HG03103 (cell line): ENCODE results near the gene GMEB2.
"Not testable (repeated sequence)": the region's sequence is repeated elsewhere in the genome, so short reads cannot be mapped to it uniquely, and the experiment has no call there.

Source experiments
- ATAC-seq: cut with Tn5 transposase; IDR thresholded peaks from one replicate; pipeline ENCODE4 v1.9.1; 2021; ENCODE audit warnings: low read depth; ENCODE audit not compliant: unreplicated experiment

The GMEB2 gene

DNA sequence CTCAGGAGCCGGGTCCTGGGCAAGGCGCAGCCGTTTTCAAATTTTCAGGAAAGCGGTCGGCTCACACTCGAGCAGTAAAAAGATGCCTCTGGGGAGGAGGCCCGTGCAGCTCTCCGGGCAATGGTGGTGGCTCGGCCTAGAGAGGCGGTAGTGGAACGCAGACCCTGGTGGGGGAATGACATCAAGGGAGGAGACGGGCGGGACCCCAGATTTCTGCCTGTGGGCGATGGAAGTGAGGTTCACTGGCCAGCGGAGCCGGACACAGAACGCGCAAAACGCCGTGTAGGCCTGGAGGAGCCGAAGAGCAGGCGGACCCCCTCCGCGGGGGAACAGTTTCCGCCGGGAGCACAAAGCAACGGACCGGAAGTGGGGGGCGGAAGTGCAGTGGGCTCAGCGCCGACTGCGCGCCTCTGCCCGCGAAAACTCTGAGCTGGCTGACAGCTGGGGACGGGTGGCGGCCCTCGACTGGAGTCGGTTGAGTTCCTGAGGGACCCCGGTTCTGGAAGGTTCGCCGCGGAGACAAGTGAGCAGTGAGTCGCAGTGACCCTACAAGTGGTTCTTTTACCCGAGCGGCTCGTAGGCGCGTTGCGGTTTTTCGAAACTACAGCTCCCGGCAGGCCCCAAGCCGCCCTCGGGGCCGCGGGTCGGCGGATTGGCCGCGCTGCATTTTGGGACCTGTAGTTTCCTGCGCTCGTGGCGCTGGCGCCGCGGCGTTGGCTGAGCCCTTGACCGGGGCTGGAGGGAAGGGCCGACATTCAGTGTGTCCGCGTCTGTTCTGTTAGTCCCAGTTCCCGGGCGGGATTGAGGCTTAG is 31.2 kb upstream of the GMEB2 start, which contains the start of gene RTEL1:
Gene RTEL1, plus strand, starts transcription at position 376 of the 812 bp plus-strand sequence. CDS start 1,091 bp downstream, outside the sequence.
- ATAC-seq, result peak; percentile 75

DNA sequence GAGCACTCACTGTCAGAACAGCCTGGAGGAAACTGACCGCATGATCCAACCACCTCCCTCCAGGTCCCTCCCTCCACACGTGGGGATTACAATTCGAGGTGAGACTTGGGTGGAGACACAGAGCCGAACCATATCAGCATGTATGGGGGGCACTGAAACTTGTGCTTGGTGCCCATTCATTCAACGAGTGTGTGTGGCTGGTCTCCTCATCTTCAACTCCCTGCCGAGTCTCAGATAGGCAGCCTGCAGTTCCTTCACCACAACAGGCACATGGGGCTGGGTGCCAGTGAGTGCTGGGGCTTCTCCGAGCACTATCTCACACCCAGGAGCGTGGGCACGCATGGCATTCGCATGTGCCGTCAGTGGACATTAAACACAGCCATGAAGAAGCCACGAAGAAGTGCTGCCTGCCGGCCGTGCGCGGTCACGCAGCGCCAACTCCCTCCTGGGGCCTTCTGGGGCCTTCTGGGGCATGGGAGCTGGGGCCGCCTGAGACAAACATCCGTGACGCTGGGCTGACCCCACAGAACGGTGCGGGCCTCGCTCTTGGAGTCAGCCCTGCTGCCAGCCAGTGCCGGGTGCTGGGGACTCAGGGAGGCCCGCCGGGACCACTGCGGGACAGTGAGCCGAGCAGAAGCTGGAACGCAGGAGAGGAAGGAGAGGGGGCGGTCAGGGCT is 30.5 kb upstream of the GMEB2 start:
- no peak for ATAC-seq

- no peak for ATAC-seq
These were observed 29.6 kb upstream of the GMEB2 start for GRCh38 chr20:63656451-63656850.

DNA sequence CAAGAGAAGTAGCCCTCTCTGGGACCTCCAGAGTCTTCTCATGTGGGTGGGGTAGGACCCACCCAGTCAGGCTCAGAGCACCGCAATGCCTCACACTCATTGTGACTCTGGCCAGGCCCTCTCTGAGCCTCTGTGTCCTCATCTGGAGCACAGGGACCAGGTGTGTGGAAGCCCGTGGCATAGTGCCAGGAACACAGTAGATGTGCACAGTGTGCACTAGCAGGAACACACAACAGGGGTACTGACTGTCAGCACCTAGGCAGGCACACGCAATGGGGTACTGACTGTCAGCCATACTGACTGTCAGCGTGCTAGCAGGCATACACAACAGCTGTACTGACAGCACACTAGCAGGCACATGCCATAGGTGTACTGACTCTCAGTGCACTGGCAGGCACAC is 28.3 kb upstream of the GMEB2 start:
- ATAC-seq, result no peak

- ATAC-seq, result no peak
These were observed 27.2 kb upstream of the GMEB2 start for GRCh38 chr20:63653974-63654668.

GRCh38 chr20:63653041-63653973 is 26.4 kb upstream of the GMEB2 start, which contains the start of gene STMN3:
Gene STMN3 (minus strand): TSS chr20:63653424. CDS start chr20:63653345, 79 bp downstream.
- ATAC-seq, result no peak

GRCh38 chr20:63652192-63652980 is 25.5 kb upstream of the GMEB2 start:
- no peak for ATAC-seq

DNA sequence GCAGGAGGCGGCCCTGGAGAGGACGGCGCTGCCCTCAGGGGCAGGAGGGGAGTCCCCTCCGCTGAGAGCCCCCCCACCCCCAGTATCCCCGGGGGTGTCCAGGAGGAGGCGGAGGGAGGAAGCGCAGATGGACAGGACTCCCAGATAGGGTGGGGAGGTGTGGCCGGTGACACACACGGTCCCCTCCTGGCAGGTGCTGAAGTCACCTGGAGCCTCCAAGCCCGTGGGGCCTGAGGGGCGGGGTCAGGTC is 25.0 kb upstream of the GMEB2 start:
- no peak for ATAC-seq

GRCh38 chr20:63650486-63650885 is 23.6 kb upstream of the GMEB2 start:
- ATAC-seq, result not testable (repeated sequence)

DNA sequence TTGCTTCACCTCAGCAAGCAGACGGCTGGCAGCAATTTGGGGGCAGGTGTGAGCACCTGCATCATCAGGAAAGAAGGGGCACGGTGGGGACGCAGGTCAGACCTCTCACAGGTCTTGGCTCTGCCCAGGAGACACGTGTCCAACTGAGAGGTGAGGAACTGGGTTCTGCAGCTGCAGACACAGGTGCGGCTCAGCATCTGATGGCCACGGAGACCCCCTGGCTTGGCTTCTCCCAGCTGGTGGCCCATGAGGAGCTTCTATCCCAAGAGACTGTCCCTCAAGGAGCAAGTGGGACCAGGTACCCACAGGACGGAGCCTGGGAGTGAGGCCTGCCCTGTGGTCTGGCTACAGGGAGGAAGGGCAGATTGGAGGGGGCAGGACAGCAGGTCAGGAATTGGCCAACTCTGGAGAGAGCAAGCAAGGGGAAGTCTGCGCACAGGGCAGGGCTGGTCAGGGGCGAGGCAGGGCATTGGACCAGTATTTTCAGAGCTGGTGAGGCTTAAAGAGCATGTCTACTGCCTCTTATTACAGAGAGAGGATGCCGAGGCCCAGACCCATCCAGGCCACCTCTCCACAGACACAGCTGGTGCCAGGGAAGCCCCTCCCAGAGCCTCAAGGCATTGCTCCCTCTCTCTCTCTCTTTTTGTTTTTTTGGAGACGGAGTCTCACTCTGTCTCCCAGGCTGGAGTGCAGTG is 22.1 kb upstream of the GMEB2 start:
- ATAC-seq, result no peak

DNA sequence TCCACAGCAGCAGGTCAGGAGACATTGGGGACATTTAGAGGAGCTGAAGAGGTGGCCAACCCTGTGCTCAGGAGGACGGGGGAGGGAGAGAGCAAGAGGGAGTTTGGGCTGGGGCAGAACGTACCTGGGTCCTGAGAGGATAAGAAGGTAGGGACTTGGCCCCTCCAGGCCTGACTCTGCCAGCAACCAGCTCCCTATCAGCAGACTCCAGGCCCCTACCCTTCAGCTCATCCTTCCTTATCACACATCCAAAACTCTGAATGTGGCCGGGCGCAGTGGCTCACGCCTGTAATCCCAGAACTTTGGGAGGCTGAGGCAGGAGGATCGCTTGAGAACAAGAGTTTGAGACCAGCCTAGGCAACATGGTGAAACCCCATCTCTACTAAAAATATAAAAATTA is 21.3 kb upstream of the GMEB2 start:
- no peak for ATAC-seq

- no peak for ATAC-seq
These were observed 18.3 kb upstream of the GMEB2 start for GRCh38 chr20:63645218-63645617.

GRCh38 chr20:63643946-63644345 is 17.0 kb upstream of the GMEB2 start:
- no peak for ATAC-seq

GRCh38 chr20:63643499-63643898 is 16.6 kb upstream of the GMEB2 start:
- no peak for ATAC-seq

DNA sequence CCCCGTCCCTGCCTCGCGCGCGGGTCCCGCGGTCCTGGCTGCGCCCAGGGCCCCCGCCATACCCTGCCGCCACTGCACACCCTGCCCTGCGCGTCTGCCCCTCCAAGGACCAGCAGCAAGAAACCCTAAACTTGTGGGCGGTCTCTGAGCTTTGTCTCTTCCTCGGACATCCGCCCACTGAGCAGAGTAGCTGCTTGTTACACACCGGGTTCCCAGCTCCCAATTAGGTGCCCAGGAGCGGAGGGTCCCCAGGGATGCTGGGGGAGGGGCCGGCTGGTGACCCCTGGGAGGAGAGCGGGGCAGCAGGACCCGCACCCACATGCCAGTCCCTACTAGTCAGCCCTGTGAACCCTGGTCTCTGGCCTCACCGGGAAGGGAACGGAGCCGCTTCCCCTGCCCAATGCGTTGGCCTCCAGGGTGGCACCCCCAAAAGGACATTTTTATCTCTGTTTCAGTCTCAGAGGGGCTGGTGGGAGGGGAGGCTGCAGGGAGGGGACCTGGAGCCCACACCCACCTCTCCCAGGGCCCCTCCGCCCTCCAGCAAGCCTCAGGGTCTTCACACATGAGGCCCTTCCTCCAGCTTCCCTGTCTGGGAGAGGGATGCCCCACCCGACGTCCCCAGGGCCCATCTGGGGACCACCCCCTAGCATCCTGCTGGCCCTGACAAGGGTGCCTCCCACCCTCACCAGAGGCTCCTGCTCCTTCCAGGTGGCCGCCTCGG is 15.8 kb upstream of the GMEB2 start:
- ATAC-seq, result no peak

- ATAC-seq, result peak; percentile 75
These were observed 15.1 kb upstream of the GMEB2 start for GRCh38 chr20:63641792-63642523.

GRCh38 chr20:63641146-63641791 is 14.4 kb upstream of the GMEB2 start:
- ATAC-seq, result peak; percentile 7
